Ovary (tissue), 9 donors: ENCODE results near the gene MECR. TPM values are rescaled to one million over a fixed set of nuclear protein-coding genes. Genes with fewer than 3 reads are reported as not detected.

Experiments used
- DNase-seq, 5 donors: peaks; one replicate each; pipeline ENCODE4 v3.0.0-alpha.2; 2019 to 2020
- H3K27ac ChIP-seq, 2 donors: fragments of 200-600 bp; one replicate each; pipeline versions ENCODE4 v1.5.1 to v1.8.0; 2019 to 2022
- H3K27me3 ChIP-seq: fragments of 200-600 bp; one replicate; pipeline ENCODE4 v1.8.0; 2022
- H3K36me3 ChIP-seq: fragments of 200-600 bp; sonication (generic); one replicate; pipeline ENCODE4 v1.5.1; 2019
- H3K4me1 ChIP-seq: one replicate; pipeline ENCODE4 v1.8.1; 2013; ENCODE audit warnings: mild to moderate bottlenecking, moderate library complexity; ENCODE audit not compliant: insufficient read depth
- H3K4me3 ChIP-seq: fragments of 200-600 bp; sonication (generic); one replicate; pipeline ENCODE4 v1.5.1; 2017
- H3K9me3 ChIP-seq, 2 donors: fragments of 200-600 bp in 1 of 2; sonication (generic) in 1 of 2; one replicate each; pipeline versions ENCODE4 v1.5.1 to v1.8.1; 2013 to 2019; ENCODE audit warnings: mild to moderate bottlenecking in 1 of 2, moderate library complexity in 1 of 2
- EP300 ChIP-seq: sonication (generic); formaldehyde crosslinking; IDR thresholded peaks from one replicate; pipeline ENCODE4 v1.6.1; 2017; ENCODE audit warnings: antibody characterized with exemption
- POLR2A ChIP-seq: fragments of 450-650 bp; IDR thresholded peaks from one replicate; pipeline ENCODE4 v1.6.1; 2017; ENCODE audit warnings: antibody characterized with exemption, mild to moderate bottlenecking, moderate library complexity
- WGBS, 3 donors: extraction: QIAGEN DNeasy Blood & Tissue Kit in 1 of 3; methylation state at CpG; one replicate each; pipeline versions ENCODE4 v1.1.5 to v1.1.7; 2013 to 2017; 5-methylcytosine and 5-hydroxymethylcytosine counted together
- intact Hi-C, 4 donors: fragments of 100-400 bp; cut with DNase I; formaldehyde crosslinking; loops; one replicate each; pipeline versions ENCODE4 v1.11.0 to v1.15.1; 2022 to 2023
- polyA plus RNA-seq, 2 donors: library from polyadenylated mRNA; stranded (reverse); fragments of 200-250 nt in 1 of 2; fragments of 350-450 nt in 1 of 2; fragmentation: Illumina TruSeq in 1 of 2; extraction: RNeasy Lipid Tissue Mini Kit (QIAGEN cat#74804) in 1 of 2; gene quantifications; one replicate each; pipeline ENCODE4 v1.2.3, GENCODE V29; 2013 to 2014
- total RNA-seq, 7 donors: library from RNA; depleted of rRNA in 2 of 7; stranded (reverse); fragments of >200 nt in 2 of 7; fragmentation: NEBNext Ultra II Directional in 3 of 7; extraction: Animal tissue kit (Norgen Biotek cat#: 25700) in 3 of 7; gene quantifications; one replicate each; pipeline versions ENCODE4 v1.1.0 to v1.2.4, GENCODE V29; 2016 to 2023
- TF ChIP-seq, protein P1 (sequence below), 3 donors: fragments of 450-650 bp in 2 of 3; fragments of 200-600 bp in 1 of 3; IDR thresholded peaks; one replicate each; pipeline versions ENCODE4 v1.5.1 to v1.8.0; 2016 to 2022; ENCODE audit warnings: antibody characterized with exemption in 3 of 3, mild to moderate bottlenecking in 1 of 3
- donor health status: DM: no; HTN: no; CAD: no; lungs with moderate emphysema.
- donor health status: DM: no; HTN: no; CAD: no.
- donor health status: Bipolar disorder and iron deficiency.
- donor health status: DM: yes; HTN: yes; CAD: no.
- donor health status: DM: no; HTN: no; CAD: no.
- donor health status: DM: yes; HTN: yes; CAD: no.

Gene MECR
- total and polyA plus RNA-seq, 9 donors = 11.9 to 33.9 (median 20.2) TPM

DNA sequence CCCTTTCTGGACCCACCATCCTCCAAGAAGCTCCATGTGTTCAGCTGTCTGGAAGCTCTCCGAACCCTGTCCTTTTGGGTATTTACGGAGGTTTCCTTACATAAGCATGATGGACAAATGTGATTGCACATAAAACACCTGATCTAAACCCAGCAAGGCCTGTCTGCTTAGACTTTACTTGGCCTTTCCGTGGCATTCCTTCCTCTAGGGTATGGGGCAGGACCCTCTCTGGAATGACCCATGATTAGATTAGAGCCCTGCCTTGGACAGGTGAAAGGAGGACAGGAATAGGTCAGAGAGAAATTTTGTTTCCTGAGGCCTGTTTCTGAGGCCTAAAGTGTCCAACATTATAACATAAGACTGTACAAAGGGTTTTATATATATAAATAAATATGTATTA is 22.4 kb upstream of the MECR start:
- TF ChIP-seq POLR2A (no peak), EP300 (no peak)
- TF ChIP-seq, protein P1, sequence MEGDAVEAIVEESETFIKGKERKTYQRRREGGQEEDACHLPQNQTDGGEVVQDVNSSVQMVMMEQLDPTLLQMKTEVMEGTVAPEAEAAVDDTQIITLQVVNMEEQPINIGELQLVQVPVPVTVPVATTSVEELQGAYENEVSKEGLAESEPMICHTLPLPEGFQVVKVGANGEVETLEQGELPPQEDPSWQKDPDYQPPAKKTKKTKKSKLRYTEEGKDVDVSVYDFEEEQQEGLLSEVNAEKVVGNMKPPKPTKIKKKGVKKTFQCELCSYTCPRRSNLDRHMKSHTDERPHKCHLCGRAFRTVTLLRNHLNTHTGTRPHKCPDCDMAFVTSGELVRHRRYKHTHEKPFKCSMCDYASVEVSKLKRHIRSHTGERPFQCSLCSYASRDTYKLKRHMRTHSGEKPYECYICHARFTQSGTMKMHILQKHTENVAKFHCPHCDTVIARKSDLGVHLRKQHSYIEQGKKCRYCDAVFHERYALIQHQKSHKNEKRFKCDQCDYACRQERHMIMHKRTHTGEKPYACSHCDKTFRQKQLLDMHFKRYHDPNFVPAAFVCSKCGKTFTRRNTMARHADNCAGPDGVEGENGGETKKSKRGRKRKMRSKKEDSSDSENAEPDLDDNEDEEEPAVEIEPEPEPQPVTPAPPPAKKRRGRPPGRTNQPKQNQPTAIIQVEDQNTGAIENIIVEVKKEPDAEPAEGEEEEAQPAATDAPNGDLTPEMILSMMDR (IDR thresholded peaks at IDR 0.05) = no peak
- no peak overlapping the region for H3K27ac ChIP-seq
- H3K27me3 ChIP-seq = no peaks in the 10 kb centered on the region
- intact Hi-C loops = no loop called here
- H3K9me3 ChIP-seq = no peaks in the 10 kb centered on the region
- DNase-seq = no peak
- WGBS, 3 donors = 85 to 95% (median 90%) methylated on average over 3 of the region's 3 CpGs
- no peaks in the 10 kb centered on the region for H3K36me3 ChIP-seq
- peaks cover 7% of the 10 kb centered on the region for H3K4me1 ChIP-seq
- H3K4me3 ChIP-seq = no peak overlapping the region

DNA sequence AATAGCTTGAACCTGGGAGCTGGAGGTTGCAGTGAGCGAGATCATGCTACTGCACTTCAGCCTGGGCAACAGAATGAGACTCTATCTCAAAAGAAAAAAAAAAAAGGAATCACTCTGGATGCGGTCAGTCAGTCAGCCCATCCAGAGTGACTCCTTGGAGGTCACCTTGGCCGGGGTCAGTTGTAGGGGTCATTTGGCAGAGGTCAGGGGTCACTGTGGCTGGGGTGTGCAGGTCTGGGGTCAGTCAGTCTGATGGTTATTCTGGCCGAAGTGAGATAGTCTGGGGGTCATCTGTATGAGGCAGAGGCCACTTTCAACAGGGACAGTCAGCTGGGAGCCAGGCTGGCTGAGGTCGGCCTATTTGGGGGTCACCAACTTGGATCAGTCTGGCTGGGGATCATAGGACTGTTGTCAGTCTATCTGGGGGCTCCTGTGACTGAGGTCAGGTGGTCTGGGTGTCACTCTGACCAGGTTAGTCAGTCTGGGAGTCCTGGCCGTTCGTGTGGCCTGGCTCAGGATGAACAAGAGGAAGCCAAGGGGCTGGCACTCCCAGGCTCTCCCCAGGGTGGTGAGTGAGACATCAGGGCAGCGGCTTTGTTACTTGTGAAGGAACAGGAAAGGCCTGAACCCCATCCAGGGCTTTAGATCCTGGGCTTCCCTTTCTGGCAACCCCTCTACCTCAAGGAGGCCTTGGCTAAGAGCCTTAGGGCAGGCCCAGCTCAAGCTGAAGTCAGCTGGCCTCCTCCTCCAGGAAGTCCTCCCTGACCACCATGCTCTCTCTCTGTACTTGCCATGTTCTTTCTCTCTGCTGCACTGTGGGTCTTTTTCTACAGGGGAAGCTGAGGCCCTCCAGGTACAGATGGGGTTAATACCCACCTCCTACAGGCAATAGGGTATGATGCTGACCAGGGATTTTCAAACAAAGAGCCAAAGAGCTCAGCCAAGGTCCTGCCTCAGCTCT is 20.7 kb upstream of the MECR start:
- 85 to 92% (median 89%) methylated on average over 8 of the region's 8 CpGs for WGBS, 3 donors
- Histone ChIP-seq H3K27ac (no peak overlapping the region), H3K9me3 (no peaks in the 10 kb centered on the region), H3K36me3 (no peaks in the 10 kb centered on the region), H3K4me3 (no peak overlapping the region), H3K27me3 (no peaks in the 10 kb centered on the region), H3K4me1 (no peaks in the 10 kb centered on the region)
- TF ChIP-seq POLR2A (no peak), EP300 (no peak)
- TF ChIP-seq, protein P1 (IDR thresholded peaks at IDR 0.05) = no peak
- no peak for DNase-seq
- intact Hi-C loops = no loop called here

DNA sequence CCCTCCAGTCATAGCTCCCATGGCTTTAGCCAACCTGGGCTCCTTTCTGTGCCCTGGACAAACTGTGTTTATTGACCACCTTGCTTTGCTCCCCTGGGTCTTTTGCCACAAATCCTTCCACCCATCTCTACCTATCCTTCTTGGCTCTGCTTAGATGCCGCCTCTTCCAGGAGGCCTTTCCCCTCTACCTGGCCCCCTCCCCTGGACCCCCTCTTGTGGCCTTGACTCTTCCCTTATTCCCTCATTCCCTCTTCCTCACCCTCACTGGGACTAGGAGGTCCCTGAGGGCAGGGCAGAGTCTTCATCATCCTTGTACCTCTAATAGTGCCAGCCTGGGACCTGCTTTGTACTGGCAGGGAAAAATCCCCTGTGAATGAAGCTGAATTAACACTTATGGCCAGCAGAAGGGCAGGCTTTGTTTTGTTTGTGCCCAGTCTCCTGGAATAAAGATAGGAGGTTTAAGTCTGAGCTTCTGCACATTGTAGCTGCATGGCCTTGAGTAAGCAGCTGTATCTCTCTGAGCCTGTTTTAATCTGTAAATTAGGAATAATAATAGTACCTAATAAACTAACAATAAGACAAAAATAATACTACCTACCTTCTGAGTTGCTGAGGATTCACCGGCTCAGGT is 19.3 kb upstream of the MECR start:
- intact Hi-C loops = loop anchor here in 2 of 4 donors (10.0 kb wide), 2 partner anchors 225 to 1135 kb away; no protein-coding TSS in a partner anchor

DNA sequence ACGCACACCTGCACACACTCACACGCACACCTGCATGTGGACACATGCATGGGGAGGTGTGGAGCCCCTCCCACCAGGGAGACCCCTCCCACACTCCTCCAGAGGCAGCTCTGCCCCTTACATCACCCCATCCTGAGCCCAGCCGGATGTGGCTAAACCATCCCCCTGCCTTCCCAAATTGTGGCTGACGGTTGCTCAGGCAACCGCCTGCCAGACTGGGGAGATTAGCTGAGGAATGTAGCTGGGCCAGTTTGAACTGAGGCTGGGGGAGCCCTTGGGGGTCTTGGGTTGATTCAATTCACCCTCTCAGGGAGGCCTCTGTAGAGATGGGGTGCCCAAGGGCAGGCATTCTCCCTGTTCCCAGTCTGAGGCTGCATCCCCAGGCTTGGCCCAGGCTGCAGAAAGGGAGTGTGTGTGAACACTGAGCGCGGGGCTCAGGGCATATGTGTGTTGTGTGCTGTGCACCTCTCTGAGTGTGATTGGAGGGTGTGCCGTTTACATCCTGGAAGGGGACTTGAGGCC is 18.5 kb upstream of the MECR start:
- Histone ChIP-seq H3K4me1 (no peaks in the 10 kb centered on the region), H3K36me3 (no peaks in the 10 kb centered on the region), H3K27me3 (no peaks in the 10 kb centered on the region), H3K9me3 (no peaks in the 10 kb centered on the region), H3K4me3 (no peak overlapping the region), H3K27ac (no peak overlapping the region)
- no peak for DNase-seq
- intact Hi-C loops = loop anchor here in 2 of 4 donors (10.0 kb wide), 2 partner anchors 226 to 1136 kb away; no protein-coding TSS in a partner anchor
- no peak for TF ChIP-seq EP300
- TF ChIP-seq POLR2A = no peak
- TF ChIP-seq, protein P1 (IDR thresholded peaks at IDR 0.05) = no peak
- WGBS, 3 donors = 72 to 77% (median 73%) methylated on average over 8 of the region's 8 CpGs

More for the DNA sequence above, 19.3 kb upstream of the MECR start:
- Histone ChIP-seq H3K9me3 (no peaks in the 10 kb centered on the region), H3K27ac (no peak overlapping the region), H3K27me3 (no peaks in the 10 kb centered on the region), H3K4me3 (no peak overlapping the region), H3K36me3 (no peaks in the 10 kb centered on the region), H3K4me1 (no peaks in the 10 kb centered on the region)
- no peak for TF ChIP-seq POLR2A
- TF ChIP-seq, protein P1 (IDR thresholded peaks at IDR 0.05) = no peak
- no peak for TF ChIP-seq EP300
- WGBS, 3 donors = 84 to 93% (median 91%) methylated on average over 2 of the region's 2 CpGs
- no peak for DNase-seq
